HepG2 (cell line): ENCODE results near the gene TMC4. TPM values are rescaled to one million over a fixed set of nuclear protein-coding genes. Genes with fewer than 3 reads are reported as not detected.

Source experiments
- DR1 ChIP-seq: sonication (generic); formaldehyde crosslinking; IDR thresholded peaks from 2 replicates; pipeline ENCODE4 v1.8.0; 2021; ENCODE audit warnings: mild to moderate bottlenecking, missing genetic modification reagents, inconsistent platforms
- KLF9 ChIP-seq: IDR thresholded peaks from 2 replicates; pipeline ENCODE4 v1.6.1; 2016; ENCODE audit warnings: low read depth
- MAFK ChIP-seq, 2 experiments: IDR thresholded peaks in 1 of 2; conservative IDR thresholded peaks in 1 of 2; 2 replicates each; pipeline ENCODE4 v1.6.1; 2011; ENCODE audit warnings: improper control_type of control experiment in 2 of 2, low read length in 2 of 2
- ZBTB38 ChIP-seq: sonication (generic); formaldehyde crosslinking; IDR thresholded peaks from 2 replicates; pipeline ENCODE4 v1.5.1; 2020; ENCODE audit warnings: mild to moderate bottlenecking, missing genetic modification reagents
- ZKSCAN8 ChIP-seq: IDR thresholded peaks from 2 replicates; pipeline ENCODE4 v1.6.1; 2016; ENCODE audit warnings: borderline replicate concordance, missing genetic modification reagents, missing compliant biosample characterization
- ZNF709 ChIP-seq: sonication (generic); formaldehyde crosslinking; IDR thresholded peaks from 2 replicates; pipeline ENCODE4 v1.5.0; 2020; ENCODE audit warnings: mild to moderate bottlenecking, missing genetic modification reagents
- ZNF746 ChIP-seq: sonication (generic); formaldehyde crosslinking; IDR thresholded peaks from 2 replicates; pipeline ENCODE4 v1.8.0; 2022; ENCODE audit warnings: mild to moderate bottlenecking, missing genetic modification reagents
- ZNF83 ChIP-seq: sonication (generic); formaldehyde crosslinking; IDR thresholded peaks from 2 replicates; pipeline ENCODE4 v1.4.0; 2020; ENCODE audit warnings: missing genetic modification reagents, mild to moderate bottlenecking, borderline replicate concordance
- polyA plus RNA-seq, 8 experiments: library from polyadenylated mRNA; depleted of rRNA in 3 of 8; stranded (reverse) in 7 of 8; unstranded in 1 of 8; fragments of >200 nt; fragmentation: Illumina TruSeq in 4 of 8; extraction: Trizol in 4 of 8; gene quantifications; 2 replicates each; pipeline versions ENCODE4 v1.2.1 to v1.2.3, GENCODE V29; 2011 to 2016; ENCODE audit warnings: low read depth in 4 of 8, missing spikeins in 1 of 8, mixed read lengths in 1 of 8; ENCODE audit not compliant: insufficient read depth in 1 of 8
- total RNA-seq, 5 experiments: library from RNA; depleted of rRNA; stranded (reverse); fragments of >200 nt; fragmentation: Illumina TruSeq; extraction: Trizol; gene quantifications; 2 replicates each; pipeline ENCODE4 v1.2.3, GENCODE V29; 2016; ENCODE audit warnings: low read depth in 1 of 5
- TF ChIP-seq, protein P1 (sequence below): sonication (generic); formaldehyde crosslinking; IDR thresholded peaks from 2 replicates; pipeline ENCODE4 v1.8.0; 2023; ENCODE audit warnings: mild to moderate bottlenecking, missing genetic modification reagents
- TF ChIP-seq, protein P2 (sequence below), 2 experiments: sonication (generic) in 1 of 2; formaldehyde crosslinking in 1 of 2; IDR thresholded peaks; 2 replicates each; pipeline versions ENCODE4 v1.6.1 to v1.9.0; 2014 to 2022; ENCODE audit warnings: antibody characterized with exemption in 1 of 2, borderline replicate concordance in 1 of 2, inconsistent platforms in 1 of 2, low read depth in 1 of 2, missing genetic modification reagents in 1 of 2

The TMC4 gene
- total and polyA plus RNA-seq, 2 of the 13 experiments (the other 11 are each of a cell fraction or from before 2014, with no cell fraction given) = 0.13 to 0.24 TPM

GRCh38 chr19:54158812-54159351, 14.1 kb downstream of the TMC4 start (continued):
- TF ChIP-seq, protein P1, sequence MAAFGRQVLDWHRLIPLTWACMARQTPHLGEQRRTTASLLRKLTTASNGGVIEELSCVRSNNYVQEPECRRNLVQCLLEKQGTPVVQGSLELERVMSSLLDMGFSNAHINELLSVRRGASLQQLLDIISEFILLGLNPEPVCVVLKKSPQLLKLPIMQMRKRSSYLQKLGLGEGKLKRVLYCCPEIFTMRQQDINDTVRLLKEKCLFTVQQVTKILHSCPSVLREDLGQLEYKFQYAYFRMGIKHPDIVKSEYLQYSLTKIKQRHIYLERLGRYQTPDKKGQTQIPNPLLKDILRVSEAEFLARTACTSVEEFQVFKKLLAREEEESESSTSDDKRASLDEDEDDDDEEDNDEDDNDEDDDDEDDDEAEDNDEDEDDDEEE (CRISPR knock-in tag) = peak; percentile 60; the same call in 1 of the 2 replicates
- TF ChIP-seq ZNF83 (CRISPR knock-in tag) (no peak), ZBTB38 (CRISPR knock-in tag) (no peak), ZNF709 (CRISPR knock-in tag) (peak; percentile 74; the same call in 1 of the 2 replicates), KLF9 (CRISPR knock-in tag) (no peak), DR1 (no peak), ZNF746 (CRISPR knock-in tag) (0 out of 2 replicates have a peak, but pooled peaks have one; percentile 4), ZKSCAN8 (0 out of 2 replicates have a peak, but pooled peaks have one; percentile 16), MAFK (conservative IDR thresholded peaks at IDR 0.05 in 1 of 2, IDR thresholded peaks at IDR 0.05 in 1 of 2; ENCODE audit: low read length in 2 of 2) (no peak)
- TF ChIP-seq, protein P2, sequence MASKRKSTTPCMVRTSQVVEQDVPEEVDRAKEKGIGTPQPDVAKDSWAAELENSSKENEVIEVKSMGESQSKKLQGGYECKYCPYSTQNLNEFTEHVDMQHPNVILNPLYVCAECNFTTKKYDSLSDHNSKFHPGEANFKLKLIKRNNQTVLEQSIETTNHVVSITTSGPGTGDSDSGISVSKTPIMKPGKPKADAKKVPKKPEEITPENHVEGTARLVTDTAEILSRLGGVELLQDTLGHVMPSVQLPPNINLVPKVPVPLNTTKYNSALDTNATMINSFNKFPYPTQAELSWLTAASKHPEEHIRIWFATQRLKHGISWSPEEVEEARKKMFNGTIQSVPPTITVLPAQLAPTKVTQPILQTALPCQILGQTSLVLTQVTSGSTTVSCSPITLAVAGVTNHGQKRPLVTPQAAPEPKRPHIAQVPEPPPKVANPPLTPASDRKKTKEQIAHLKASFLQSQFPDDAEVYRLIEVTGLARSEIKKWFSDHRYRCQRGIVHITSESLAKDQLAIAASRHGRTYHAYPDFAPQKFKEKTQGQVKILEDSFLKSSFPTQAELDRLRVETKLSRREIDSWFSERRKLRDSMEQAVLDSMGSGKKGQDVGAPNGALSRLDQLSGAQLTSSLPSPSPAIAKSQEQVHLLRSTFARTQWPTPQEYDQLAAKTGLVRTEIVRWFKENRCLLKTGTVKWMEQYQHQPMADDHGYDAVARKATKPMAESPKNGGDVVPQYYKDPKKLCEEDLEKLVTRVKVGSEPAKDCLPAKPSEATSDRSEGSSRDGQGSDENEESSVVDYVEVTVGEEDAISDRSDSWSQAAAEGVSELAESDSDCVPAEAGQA (IDR thresholded peaks at IDR 0.05; ENCODE audit: low read depth) = no peak
- TF ChIP-seq, protein P2 (CRISPR knock-in tag; IDR thresholded peaks at IDR 0.05; ENCODE audit: borderline replicate concordance) = no peak
- TF ChIP-seq, all 625 proteins: peak for 13
